ENCODE data around the gene LDLRAD2. TPM values are rescaled to one million over a fixed set of nuclear protein-coding genes. Genes with fewer than 3 reads are reported as not detected.

LDLRAD2 gene
- total RNA-seq, 1 experiment from 2014 or later: 1.0 TPM

DNA sequence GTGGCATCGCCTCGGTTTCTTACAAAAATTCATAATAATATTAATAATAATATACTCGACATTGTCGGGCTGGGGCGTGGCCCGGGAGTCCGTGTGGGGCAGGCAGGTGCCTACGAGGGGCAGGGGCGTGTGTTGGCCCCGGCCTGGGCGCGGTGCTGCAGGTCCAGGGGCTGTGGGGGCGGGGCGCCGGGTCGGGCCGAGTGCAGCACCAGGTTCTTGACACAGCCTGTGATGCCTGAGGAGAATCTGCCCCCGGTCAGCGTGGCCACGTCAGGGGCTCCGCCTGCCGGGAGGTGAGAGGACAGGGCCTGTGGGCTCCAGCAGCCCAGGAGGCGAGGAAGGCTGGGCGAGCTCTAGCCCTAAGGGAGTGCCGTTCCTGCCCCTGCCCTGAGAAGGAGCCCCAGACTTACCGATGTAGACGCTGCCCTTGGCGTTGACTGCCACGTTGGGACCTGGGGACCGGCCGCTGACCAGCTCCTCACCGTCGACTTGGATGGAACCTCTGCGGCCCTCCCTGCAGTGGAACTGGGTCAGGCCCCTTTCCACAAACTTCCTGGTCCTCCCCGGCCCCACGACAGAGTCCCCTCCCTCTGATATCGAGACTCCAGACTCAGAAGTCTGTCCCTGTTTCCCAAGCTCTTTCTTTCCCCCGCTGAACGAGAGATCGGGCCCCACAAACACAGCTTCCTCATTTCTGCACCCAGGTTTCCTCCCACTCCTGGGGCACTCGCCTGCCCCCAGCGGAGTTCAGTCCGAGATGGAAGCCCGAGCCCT is 11.3 kb downstream of the LDLRAD2 start:
- no peaks in the 10 kb centered on the region for H3K27me3 ChIP-seq (ENCODE audit: insufficient read depth, low read length)
- Mint-ChIP-seq H3K27ac (peak overlapping the region in 2 of 3 experiments; percentile 18 to 88; a peak in 2 of 7 replicates), H3K4me3 (no peak overlapping the region), H3K27me3 (ENCODE audit: low read depth) (no peaks in the 10 kb centered on the region; the same call in 1 of the 2 replicates), H3K9me3 (no peaks in the 10 kb centered on the region), H3K4me1 (peaks cover 2 to 11% of the 10 kb centered on the region in 2 experiments), H3K36me3 (ENCODE audit: insufficient read depth in 1 of 3, low read depth in 3 of 3) (peaks cover 17 to 36% (median 28%) of the 10 kb centered on the region in 3 experiments)
- H3K23me2 ChIP-seq (ENCODE audit: insufficient read length, low read depth, low read length, poor library complexity, severe bottlenecking): no peaks in the 10 kb centered on the region
- no peak overlapping the region for H4K91ac ChIP-seq (ENCODE audit: insufficient read length, low read depth, low read length)
- TF ChIP-seq, protein P1, sequence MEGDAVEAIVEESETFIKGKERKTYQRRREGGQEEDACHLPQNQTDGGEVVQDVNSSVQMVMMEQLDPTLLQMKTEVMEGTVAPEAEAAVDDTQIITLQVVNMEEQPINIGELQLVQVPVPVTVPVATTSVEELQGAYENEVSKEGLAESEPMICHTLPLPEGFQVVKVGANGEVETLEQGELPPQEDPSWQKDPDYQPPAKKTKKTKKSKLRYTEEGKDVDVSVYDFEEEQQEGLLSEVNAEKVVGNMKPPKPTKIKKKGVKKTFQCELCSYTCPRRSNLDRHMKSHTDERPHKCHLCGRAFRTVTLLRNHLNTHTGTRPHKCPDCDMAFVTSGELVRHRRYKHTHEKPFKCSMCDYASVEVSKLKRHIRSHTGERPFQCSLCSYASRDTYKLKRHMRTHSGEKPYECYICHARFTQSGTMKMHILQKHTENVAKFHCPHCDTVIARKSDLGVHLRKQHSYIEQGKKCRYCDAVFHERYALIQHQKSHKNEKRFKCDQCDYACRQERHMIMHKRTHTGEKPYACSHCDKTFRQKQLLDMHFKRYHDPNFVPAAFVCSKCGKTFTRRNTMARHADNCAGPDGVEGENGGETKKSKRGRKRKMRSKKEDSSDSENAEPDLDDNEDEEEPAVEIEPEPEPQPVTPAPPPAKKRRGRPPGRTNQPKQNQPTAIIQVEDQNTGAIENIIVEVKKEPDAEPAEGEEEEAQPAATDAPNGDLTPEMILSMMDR (conservative IDR thresholded peaks at IDR 0.05): no peak
- WGBS (ENCODE audit: extremely low coverage, insufficient read length, low lambda C conversion rate): no CpG with 5 or more reads among the region's 44 CpGs
- DNase-seq: no peak
- H2AFZ ChIP-seq (ENCODE audit: low read length): no peak overlapping the region
- no peak overlapping the region for H3K4me2 ChIP-seq (ENCODE audit: insufficient read depth, insufficient read length, low read length)
- no peak overlapping the region for H4K5ac ChIP-seq (ENCODE audit: insufficient read length, low read depth, low read length)
- H3T11ph ChIP-seq (ENCODE audit: low read length): no peak overlapping the region
- no peak overlapping the region for H3K56ac ChIP-seq (ENCODE audit: insufficient read length, low read depth, low read length)
- no peaks in the 10 kb centered on the region for H3K4me1 ChIP-seq (ENCODE audit: insufficient read depth, low read length)
- no peak overlapping the region for H2AK5ac ChIP-seq (ENCODE audit: insufficient read length, low read length)
- no peaks in the 10 kb centered on the region for H3K79me2 ChIP-seq (ENCODE audit: insufficient read depth, low read length)
- H4K20me1 ChIP-seq (ENCODE audit: control insufficient read depth, insufficient read depth, insufficient read length): no peaks in the 10 kb centered on the region
- no peak overlapping the region for H2BK15ac ChIP-seq (ENCODE audit: low read depth, low read length)
- no peaks in the 10 kb centered on the region for H3K79me1 ChIP-seq (ENCODE audit: insufficient read depth, low read depth, low read length, poor library complexity, severe bottlenecking)
- H4K8ac ChIP-seq (replicated peaks; ENCODE audit: insufficient read length, low read depth, low read length): no peak overlapping the region
- H2BK5ac ChIP-seq (ENCODE audit: insufficient read length, low read length): no peak overlapping the region
- H3K18ac ChIP-seq (ENCODE audit: insufficient read length, low read depth, low read length): no peak overlapping the region
- no peak overlapping the region for H3K9ac ChIP-seq (ENCODE audit: extremely low read depth, insufficient read length, low read length)
- no peak overlapping the region for H3K27ac ChIP-seq (ENCODE audit: insufficient read length, low read depth, low read length)
- H3K4ac ChIP-seq (ENCODE audit: low read depth, low read length): no peak overlapping the region
- no peaks in the 10 kb centered on the region for H3K9me3 ChIP-seq (ENCODE audit: control insufficient read depth, low read depth, low read length)
- no peak overlapping the region for H3K23ac ChIP-seq (ENCODE audit: insufficient read length, low read depth, low read length)
- H3K14ac ChIP-seq (ENCODE audit: insufficient read depth, low read length): no peak overlapping the region
- H2BK20ac ChIP-seq (ENCODE audit: low read depth, low read length, poor library complexity, severe bottlenecking): no peak overlapping the region
- no peak overlapping the region for H2BK12ac ChIP-seq (ENCODE audit: insufficient read length, low read depth, low read length)
- H2BK120ac ChIP-seq (ENCODE audit: low read depth, low read length, poor library complexity, severe bottlenecking): no peak overlapping the region
